CD4-positive, alpha-beta memory T cell (primary cell): Measurements from ENCODE around the gene ZNF398. TPM values are rescaled to one million over a fixed set of nuclear protein-coding genes. Genes with fewer than 3 reads are reported as not detected.

Source experiments
- CTCF ChIA-PET: fragments of 350-600 bp; sonication (Branson Sonifier 250); formaldehyde crosslinking; loops from one replicate; lab custom pipeline; 2021; ENCODE audit warnings: inconsistent platforms; ENCODE audit not compliant: partially characterized antibody; lab: Charles Lee
- POLR2A ChIA-PET: fragments of 350-600 bp; sonication (Branson Sonifier 250); formaldehyde crosslinking; loops from one replicate; lab custom pipeline; 2021; ENCODE audit not compliant: partially characterized antibody; lab: Charles Lee
- DNase-seq, 5 donors: peaks; one replicate each; pipeline versions ENCODE4 v3.0.0 to v3.0.0-alpha.2; 2020 to 2022; ENCODE audit warnings: mixed read lengths in 1 of 5
- H3K27ac ChIP-seq: one replicate; pipeline ENCODE4 v1.7.0; 2013; ENCODE audit warnings: low read depth, low read length
- H3K27me3 ChIP-seq: 2 replicates; pipeline ENCODE4 v1.7.0; 2013; ENCODE audit warnings: mild to moderate bottlenecking, low read length, moderate library complexity; ENCODE audit not compliant: insufficient read depth
- H3K36me3 ChIP-seq: 2 replicates; pipeline ENCODE4 v1.7.0; 2013; ENCODE audit warnings: mild to moderate bottlenecking, low read length, moderate library complexity; ENCODE audit not compliant: insufficient read depth
- H3K4me1 ChIP-seq: 2 replicates; pipeline ENCODE4 v1.7.0; 2013; ENCODE audit warnings: mild to moderate bottlenecking, low read length, moderate library complexity; ENCODE audit not compliant: insufficient read depth
- H3K4me3 ChIP-seq, 2 donors: one replicate each; pipeline ENCODE4 v1.7.0; 2013; ENCODE audit warnings: low read length in 2 of 2, mild to moderate bottlenecking in 1 of 2
- H3K9me3 ChIP-seq, 2 donors: one replicate each; pipeline ENCODE4 v1.7.0; 2013; ENCODE audit warnings: low read length in 2 of 2, control low read depth in 1 of 2; ENCODE audit not compliant: control insufficient read depth in 1 of 2
- H3K27ac Mint-ChIP-seq, 7 donors: one replicate each; pipeline ENCODE4 v1.8.0; 2020 to 2021; ENCODE audit warnings: mixed read lengths in 7 of 7, mild to moderate bottlenecking in 6 of 7, inconsistent platforms in 3 of 7, moderate library complexity in 3 of 7
- H3K27me3 Mint-ChIP-seq, 2 donors: one replicate each; pipeline ENCODE4 v1.8.0; 2020 to 2021; ENCODE audit warnings: mixed read lengths in 2 of 2
- H3K36me3 Mint-ChIP-seq, 2 donors: one replicate each; pipeline ENCODE4 v1.8.0; 2020 to 2021; ENCODE audit warnings: mixed read lengths in 2 of 2, inconsistent platforms in 1 of 2, mild to moderate bottlenecking in 1 of 2
- H3K4me1 Mint-ChIP-seq, 4 donors: one replicate each; pipeline ENCODE4 v1.8.0; 2020 to 2021; ENCODE audit warnings: mixed read lengths in 4 of 4, mild to moderate bottlenecking in 1 of 4
- H3K4me3 Mint-ChIP-seq, 8 donors: one replicate each; pipeline ENCODE4 v1.8.0; 2020 to 2021; ENCODE audit warnings: mixed read lengths in 8 of 8, mild to moderate bottlenecking in 7 of 8, moderate library complexity in 6 of 8, inconsistent platforms in 3 of 8
- H3K9me3 Mint-ChIP-seq, 8 donors: one replicate each; pipeline ENCODE4 v1.8.0; 2020 to 2021; ENCODE audit warnings: mixed read lengths in 8 of 8, mild to moderate bottlenecking in 5 of 8, inconsistent platforms in 3 of 8, moderate library complexity in 1 of 8
- intact Hi-C: fragments of 100-400 bp; cut with micrococcal nuclease; formaldehyde crosslinking; loops from one replicate; pipeline ENCODE4 v1.15.1; 2023
- polyA plus RNA-seq, 2 donors: library from polyadenylated mRNA; unstranded; fragments of 300-500 nt; fragmentation: Illumina TruSeq; gene quantifications; one replicate each; pipeline ENCODE4 v1.2.3, GENCODE V29; 2021
- total RNA-seq, 2 experiments: library from RNA; stranded (reverse); gene quantifications; one replicate each; pipeline ENCODE4 v1.2.3, GENCODE V29; 2021

Gene ZNF398
- total and polyA plus RNA-seq, 4 experiments from 2014 or later: 7.5 to 28.4 (median 20.4) TPM

DNA sequence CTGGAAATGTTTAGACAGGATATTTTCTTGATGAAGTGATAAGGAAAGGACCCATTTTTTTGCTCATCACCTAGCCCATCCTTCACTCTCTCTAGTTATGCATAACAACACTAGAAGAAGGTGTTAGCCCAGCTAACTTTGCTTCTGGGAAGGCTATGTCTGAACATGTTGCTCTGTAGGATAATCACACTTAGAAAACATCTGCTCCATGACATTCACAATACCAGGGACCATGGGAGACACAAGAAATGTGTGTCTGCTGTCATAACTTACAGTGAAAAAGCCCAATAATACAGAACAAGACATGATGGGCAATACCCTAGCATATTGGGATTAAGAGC lies 34.2 kb downstream of the ZNF398 start:
- intact Hi-C loops: no loop called here
- Histone ChIP-seq H3K27ac (no peak overlapping the region), H3K27me3 (no peaks in the 10 kb centered on the region), H3K4me3 (no peak overlapping the region), H3K4me1 (no peaks in the 10 kb centered on the region), H3K36me3 (peaks cover 32% of the 10 kb centered on the region), H3K9me3 (no peaks in the 10 kb centered on the region)
- no peaks in the 10 kb centered on the region for H3K9me3 Mint-ChIP-seq
- H3K27me3 Mint-ChIP-seq: no peaks in the 10 kb centered on the region
- no peak overlapping the region for H3K27ac Mint-ChIP-seq
- DNase-seq: no peak
- H3K4me1 Mint-ChIP-seq: peaks cover 0 to 1% (median 0%) of the 10 kb centered on the region in 4 donors
- ChIA-PET CTCF (interaction anchor here (1.9 kb wide), 1 partner anchor 14 kb away, joined by 5 read pairs; the partner anchor contains the start of gene ZNF282), POLR2A (no interaction called here)
- H3K4me3 Mint-ChIP-seq: no peak overlapping the region
- H3K36me3 Mint-ChIP-seq: peaks cover 30 to 36% of the 10 kb centered on the region in 2 donors

DNA sequence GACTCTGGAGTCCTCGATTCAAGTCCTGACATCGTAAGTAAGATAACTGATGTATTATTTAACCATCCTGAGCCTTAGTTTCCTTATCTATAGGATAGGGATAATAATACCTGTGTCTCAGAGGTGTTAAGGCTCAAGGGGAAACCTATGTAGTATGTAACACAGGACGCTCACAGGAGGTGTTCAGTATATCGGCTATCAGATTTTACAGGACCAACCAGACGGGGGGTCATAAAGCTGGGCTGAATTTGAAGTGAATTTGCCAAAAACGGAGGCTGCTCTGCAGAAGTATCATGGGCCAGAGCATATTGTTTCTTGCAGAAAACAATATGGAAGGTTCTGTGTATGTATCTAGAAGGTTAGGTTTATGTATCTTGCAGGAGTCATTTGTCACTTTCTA lies 37.0 kb downstream of the ZNF398 start:
- Mint-ChIP-seq H3K27ac (peak overlapping the region in 1 of 7 donors; percentile 23), H3K27me3 (no peaks in the 10 kb centered on the region), H3K4me1 (peaks cover 0 to 2% (median 0%) of the 10 kb centered on the region in 4 donors), H3K36me3 (peaks cover 7 to 8% of the 10 kb centered on the region in 2 donors), H3K9me3 (no peaks in the 10 kb centered on the region), H3K4me3 (no peak overlapping the region)
- H3K4me1 ChIP-seq: no peaks in the 10 kb centered on the region
- H3K9me3 ChIP-seq: no peaks in the 10 kb centered on the region
- no peak overlapping the region for H3K4me3 ChIP-seq
- H3K27me3 ChIP-seq: no peaks in the 10 kb centered on the region
- H3K27ac ChIP-seq: no peak overlapping the region
- ChIA-PET POLR2A (no interaction called here), CTCF (no interaction called here)
- intact Hi-C loops: no loop called here
- no peak for DNase-seq
- H3K36me3 ChIP-seq: peaks cover 15% of the 10 kb centered on the region

DNA sequence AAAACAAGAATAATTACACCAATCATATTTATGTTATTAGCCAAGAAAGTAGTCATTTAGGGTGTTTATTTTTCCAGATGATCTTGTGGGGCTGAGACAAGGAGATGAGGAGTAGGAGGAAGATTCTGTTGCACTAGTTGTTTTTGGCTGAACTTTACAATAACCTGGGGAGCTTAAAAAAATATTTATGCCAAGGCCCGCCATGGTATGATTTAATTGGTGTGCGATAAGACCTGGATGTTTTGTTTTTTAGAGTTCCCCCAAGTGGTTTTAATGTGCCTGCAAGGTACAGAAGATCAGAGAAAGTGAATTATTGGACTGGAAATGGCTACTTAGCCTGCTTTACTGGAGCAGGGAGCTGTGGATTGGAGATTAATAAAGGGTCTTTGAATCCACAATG lies 41.0 kb downstream of the ZNF398 start:
- CTCF ChIA-PET: interaction anchor here (1.0 kb wide), 1 partner anchor 22 kb away, joined by 3 read pairs; no protein-coding TSS in a partner anchor
- no peak for DNase-seq
- Histone ChIP-seq H3K27me3 (no peaks in the 10 kb centered on the region), H3K4me3 (no peak overlapping the region), H3K27ac (no peak overlapping the region), H3K36me3 (no peaks in the 10 kb centered on the region), H3K4me1 (no peaks in the 10 kb centered on the region), H3K9me3 (no peaks in the 10 kb centered on the region)
- Mint-ChIP-seq H3K27me3 (no peaks in the 10 kb centered on the region), H3K27ac (no peak overlapping the region), H3K36me3 (no peaks in the 10 kb centered on the region), H3K4me1 (peaks cover 1 to 11% (median 4%) of the 10 kb centered on the region in 4 donors), H3K9me3 (no peaks in the 10 kb centered on the region), H3K4me3 (no peak overlapping the region)
- intact Hi-C loops: no loop called here
- POLR2A ChIA-PET: interaction anchor here (0.6 kb wide), 1 partner anchor 17 kb away, joined by 3 read pairs; no protein-coding TSS in a partner anchor

DNA sequence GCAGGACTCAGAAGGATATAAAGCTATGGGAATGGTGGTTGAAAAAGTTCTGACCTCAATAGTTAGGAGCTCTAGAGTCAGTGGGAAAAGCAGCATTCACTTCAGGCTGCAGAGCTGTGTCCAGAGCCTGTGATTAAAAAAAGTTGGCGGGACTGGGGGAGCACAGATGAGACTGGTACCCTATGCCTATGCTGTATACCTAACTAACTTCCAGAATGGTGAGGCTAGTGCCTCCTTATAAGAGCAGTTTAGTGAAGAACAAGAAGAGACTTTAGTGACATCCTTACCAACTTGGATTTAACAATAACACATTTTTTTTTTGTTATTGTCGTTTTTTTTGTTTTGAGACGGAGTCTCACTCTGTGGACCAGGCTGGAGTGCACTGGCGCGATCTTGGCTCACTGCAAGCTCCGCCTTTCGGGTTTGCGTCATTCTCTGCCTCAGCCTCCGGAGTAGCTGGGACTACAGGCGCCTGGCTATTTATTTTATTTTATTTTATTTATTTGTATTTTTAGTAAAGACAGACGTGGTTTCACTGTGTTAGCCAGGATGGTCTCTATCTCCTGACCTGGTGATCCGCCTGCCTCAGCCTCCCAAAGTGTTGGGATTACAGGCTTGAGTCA lies 41.5 kb downstream of the ZNF398 start:
- H3K9me3 Mint-ChIP-seq: no peaks in the 10 kb centered on the region
- H3K36me3 ChIP-seq: no peaks in the 10 kb centered on the region
- H3K36me3 Mint-ChIP-seq: no peaks in the 10 kb centered on the region
- POLR2A ChIA-PET: no interaction called here
- H3K4me1 ChIP-seq: no peaks in the 10 kb centered on the region
- H3K4me3 Mint-ChIP-seq: no peak overlapping the region
- CTCF ChIA-PET: interaction anchor here (1.0 kb wide), 1 partner anchor 22 kb away, joined by 3 read pairs; no protein-coding TSS in a partner anchor
- H3K27me3 ChIP-seq: no peaks in the 10 kb centered on the region
- H3K9me3 ChIP-seq: no peaks in the 10 kb centered on the region
- intact Hi-C loops: no loop called here
- DNase-seq: no peak
- H3K4me1 Mint-ChIP-seq: peaks cover 1 to 11% (median 4%) of the 10 kb centered on the region in 4 donors
- H3K27me3 Mint-ChIP-seq: no peaks in the 10 kb centered on the region
- no peak overlapping the region for H3K27ac Mint-ChIP-seq
- no peak overlapping the region for H3K27ac ChIP-seq
- H3K4me3 ChIP-seq: no peak overlapping the region

DNA sequence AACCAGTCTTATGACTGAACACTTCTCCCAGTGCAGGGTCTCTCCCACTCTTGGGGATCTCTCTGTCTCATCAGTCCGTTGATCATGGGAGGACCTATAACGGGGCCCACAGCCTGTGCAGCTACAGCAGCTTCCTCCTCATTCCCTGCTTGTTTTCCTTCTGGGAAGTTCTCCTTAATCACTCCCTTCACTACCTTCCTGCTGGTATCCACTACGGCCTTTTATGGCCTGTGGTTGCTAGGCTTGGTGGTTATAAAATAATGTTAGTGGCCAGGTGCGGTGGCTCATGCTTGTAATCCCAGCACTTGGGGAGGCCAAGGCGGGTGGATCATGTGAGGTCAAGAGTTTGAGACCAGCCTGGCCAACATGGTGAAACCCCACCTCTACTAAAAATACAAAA lies 44.6 kb downstream of the ZNF398 start:
- H3K27me3 ChIP-seq: no peaks in the 10 kb centered on the region
- Mint-ChIP-seq H3K27me3 (no peaks in the 10 kb centered on the region), H3K27ac (peak overlapping the region in 3 of 7 donors; percentile 27 to 63 (median 60)), H3K4me3 (peak overlapping the region; percentile 12 to 90 (median 62)), H3K4me1 (peaks cover 5 to 24% (median 13%) of the 10 kb centered on the region in 4 donors), H3K9me3 (no peaks in the 10 kb centered on the region), H3K36me3 (peaks cover 0 to 3% of the 10 kb centered on the region in 2 donors)
- H3K9me3 ChIP-seq: no peaks in the 10 kb centered on the region
- H3K4me3 ChIP-seq: no peak overlapping the region
- no peaks in the 10 kb centered on the region for H3K36me3 ChIP-seq
- intact Hi-C loops: no loop called here
- H3K4me1 ChIP-seq: peaks cover 14% of the 10 kb centered on the region
- POLR2A ChIA-PET: no interaction called here
- CTCF ChIA-PET: no interaction called here
- DNase-seq: no peak
- H3K27ac ChIP-seq: no peak overlapping the region

DNA sequence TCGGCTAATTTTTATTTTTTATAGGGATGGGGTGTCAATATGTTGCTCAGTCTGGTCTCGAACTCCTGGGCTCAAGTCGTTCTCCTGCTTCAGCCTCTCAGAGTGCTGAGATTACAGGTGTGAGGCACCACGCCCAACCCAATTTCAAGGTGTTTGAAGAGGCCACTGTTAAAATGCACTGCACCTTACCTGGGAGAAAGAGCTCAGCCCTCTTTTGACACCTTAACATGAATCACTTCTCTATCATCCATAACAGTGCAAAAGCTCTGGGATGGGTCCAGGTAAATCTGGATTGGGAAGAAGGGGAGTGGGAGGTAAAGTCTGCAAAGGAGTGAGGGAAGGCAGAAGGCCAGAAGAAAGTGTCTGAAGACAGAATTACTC lies 47.5 kb downstream of the ZNF398 start:
- peak overlapping the region in 6 of 7 donors; percentile 41 to 87 (median 60) for H3K27ac Mint-ChIP-seq
- DNase-seq: peak in 1 of 5 donors; percentile 8
- no peak overlapping the region for H3K27ac ChIP-seq
- H3K36me3 Mint-ChIP-seq: peaks cover 12 to 16% of the 10 kb centered on the region in 2 donors
- ChIA-PET POLR2A (interaction anchor here (1.4 to 2.1 kb wide), 7 partner anchors 8 to 90 kb away, joined by 3 to 28 read pairs (median 6); partner anchors contain the start of genes ZNF398 and ZNF783), CTCF (interaction anchor here (0.7 to 2.5 kb wide), 14 partner anchors 9 to 266 kb away, joined by 3 to 11 read pairs (median 4); partner anchors contain the start of genes ZNF398 and ZNF777)
- peaks cover 17 to 44% (median 29%) of the 10 kb centered on the region in 4 donors for H3K4me1 Mint-ChIP-seq
- peak overlapping the region; percentile 73 to 89 (median 84) for H3K4me3 Mint-ChIP-seq
- H3K27me3 ChIP-seq: no peaks in the 10 kb centered on the region
- H3K4me3 ChIP-seq: peak overlapping the region; percentile 61 to 70
- H3K9me3 ChIP-seq: no peaks in the 10 kb centered on the region
- H3K9me3 Mint-ChIP-seq: no peaks in the 10 kb centered on the region
- H3K36me3 ChIP-seq: peaks cover 14% of the 10 kb centered on the region
- H3K4me1 ChIP-seq: peaks cover 23% of the 10 kb centered on the region
- intact Hi-C loops: loop anchor here (1.0 to 5.0 kb wide), 4 partner anchors 14 to 68 kb away; partner anchors contain the start of genes ZNF212, ZNF398 and ZNF425
- H3K27me3 Mint-ChIP-seq: no peaks in the 10 kb centered on the region
